Ammon's horn (tissue), 1 donor: ENCODE measurements around the gene HLA-A.

Experiments
- DNase-seq: peaks from one replicate; pipeline ENCODE4 v3.0.0-alpha.2; 2016; ENCODE audit warnings: low spot score

HLA-A gene

GRCh38 chr6:29989211-29989610 is 46.9 kb downstream of the HLA-A start:
- DNase-seq = no peak

- DNase-seq = no peak
These were observed 48.6 kb downstream of the HLA-A start for GRCh38 chr6:29990931-29991330.

GRCh38 chr6:29992807-29993206 is 50.5 kb downstream of the HLA-A start:
- DNase-seq = no peak

GRCh38 chr6:29994826-29995225 is 52.5 kb downstream of the HLA-A start:
- DNase-seq = no peak

- no peak for DNase-seq
These were observed 53.0 kb downstream of the HLA-A start for GRCh38 chr6:29995340-29995777.
